Endometrial microvascular endothelial cells (primary cell): Measurements from ENCODE around the gene NXPH1. TPM values are rescaled to one million over a fixed set of nuclear protein-coding genes. Genes with fewer than 3 reads are reported as not detected.

Experiments used
- in situ Hi-C: cut with HindIII; loops from 2 replicates; pipeline ENCODE4 v1.10.0; 2017; ENCODE audit warnings: low sequenced_read_pairs, low pct_unique_long_range_greater_than_20kb; ENCODE audit errors: inconsistent ontology term
- total RNA-seq: library from RNA; depleted of rRNA; stranded (reverse); fragments of >200 nt; gene quantifications from one replicate; pipeline ENCODE4 v1.2.3, GENCODE V29; 2015; ENCODE audit errors: inconsistent ontology term

NXPH1 gene
- total RNA-seq, 1 donor from 2014 or later: not detected

GRCh38 chr7:8567626-8568025 is 134.2 kb downstream of the NXPH1 start:
- in situ Hi-C loops: no loop called here

DNA sequence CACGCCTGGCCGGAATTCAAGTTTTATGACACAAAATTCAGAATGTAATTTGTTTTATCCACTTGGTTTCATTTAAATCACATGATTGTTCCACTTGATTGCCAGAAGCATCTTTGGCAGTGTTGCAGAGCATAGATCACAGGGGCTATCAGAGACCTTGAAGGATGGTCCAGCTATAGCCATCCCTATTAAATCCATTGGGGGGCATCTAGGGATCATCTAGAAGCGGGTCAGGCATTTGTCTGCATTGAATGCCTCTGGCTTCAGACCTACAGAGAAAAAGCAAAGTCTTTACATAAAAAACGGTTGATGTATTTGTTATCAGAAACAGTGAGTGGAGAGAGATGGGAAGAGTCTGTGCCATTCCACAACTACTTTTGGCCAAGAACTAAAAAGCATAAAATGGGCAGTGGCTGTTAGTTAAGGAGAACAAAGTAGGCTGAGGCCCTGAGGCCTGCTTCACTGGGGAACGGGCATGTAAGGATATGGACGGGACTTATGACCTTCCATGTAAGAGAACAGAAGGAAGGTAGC is 146.3 kb downstream of the NXPH1 start:
- in situ Hi-C loops: no loop called here

- in situ Hi-C loops: no loop called here
These were observed 148.4 kb downstream of the NXPH1 start for GRCh38 chr7:8581842-8582241.

- in situ Hi-C loops: no loop called here
These were observed 149.3 kb downstream of the NXPH1 start for GRCh38 chr7:8582728-8583127.

- in situ Hi-C loops: no loop called here
These were observed 152.2 kb downstream of the NXPH1 start for GRCh38 chr7:8585591-8585990.

DNA sequence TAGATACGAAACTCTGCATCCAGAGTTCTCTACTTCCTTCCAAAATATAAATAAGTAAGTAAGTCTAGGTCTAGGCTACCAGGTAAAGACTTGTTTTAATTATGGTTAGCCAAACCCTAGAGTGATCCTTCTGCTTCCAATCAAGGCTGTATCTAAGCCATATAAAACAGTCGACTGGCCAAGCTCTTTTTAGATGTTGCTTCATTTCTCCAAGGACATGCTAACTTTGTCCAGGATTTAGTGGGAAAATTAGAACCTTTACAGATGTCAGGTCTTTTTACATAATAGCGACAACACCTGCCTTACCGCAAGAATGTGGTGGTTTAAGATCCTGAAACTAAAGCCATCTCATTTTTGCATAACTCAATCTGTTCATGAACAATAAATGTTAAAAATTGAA is 156.8 kb downstream of the NXPH1 start:
- in situ Hi-C loops: no loop called here

- in situ Hi-C loops: no loop called here
These were observed 157.4 kb downstream of the NXPH1 start for GRCh38 chr7:8590791-8591190.

DNA sequence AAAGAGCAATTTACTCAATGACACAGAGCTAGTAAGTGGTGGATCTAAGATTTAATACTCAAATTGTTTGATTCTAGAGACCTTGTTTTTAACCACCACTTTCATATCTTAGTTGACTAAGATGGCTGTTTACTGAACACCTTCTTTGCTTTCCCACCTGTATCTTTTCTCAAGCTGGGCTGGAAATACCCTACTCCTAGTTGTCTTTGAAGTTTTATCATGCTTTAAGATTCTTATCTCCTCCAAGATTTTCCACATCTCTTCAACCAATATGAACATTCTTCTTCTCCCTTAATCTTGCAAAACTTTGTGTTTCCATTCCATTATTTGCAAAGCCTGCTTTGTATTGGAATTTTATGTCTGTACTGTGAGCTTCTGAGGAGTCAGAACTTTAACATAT is 157.9 kb downstream of the NXPH1 start:
- in situ Hi-C loops: no loop called here

DNA sequence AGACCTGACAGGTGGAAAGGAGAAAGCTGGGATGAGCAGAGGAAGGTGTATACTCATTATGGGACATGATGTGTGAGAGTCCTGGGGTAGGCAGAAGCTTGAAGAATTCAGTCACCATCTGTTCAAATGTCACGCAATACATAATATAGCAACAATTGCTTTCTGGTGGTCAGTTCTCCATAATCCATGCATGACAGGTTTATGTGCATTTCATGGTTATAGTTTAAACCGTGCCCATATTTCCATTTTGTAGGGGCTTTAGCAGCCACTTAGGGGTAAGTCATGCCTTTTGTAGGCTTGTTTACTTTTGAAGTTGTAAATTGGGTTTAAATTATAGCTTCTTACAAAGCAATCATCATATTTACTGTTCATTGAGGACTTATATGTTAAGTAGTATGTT is 158.8 kb downstream of the NXPH1 start:
- in situ Hi-C loops: no loop called here

- in situ Hi-C loops: no loop called here
These were observed 160.7 kb downstream of the NXPH1 start for GRCh38 chr7:8594115-8594514.

DNA sequence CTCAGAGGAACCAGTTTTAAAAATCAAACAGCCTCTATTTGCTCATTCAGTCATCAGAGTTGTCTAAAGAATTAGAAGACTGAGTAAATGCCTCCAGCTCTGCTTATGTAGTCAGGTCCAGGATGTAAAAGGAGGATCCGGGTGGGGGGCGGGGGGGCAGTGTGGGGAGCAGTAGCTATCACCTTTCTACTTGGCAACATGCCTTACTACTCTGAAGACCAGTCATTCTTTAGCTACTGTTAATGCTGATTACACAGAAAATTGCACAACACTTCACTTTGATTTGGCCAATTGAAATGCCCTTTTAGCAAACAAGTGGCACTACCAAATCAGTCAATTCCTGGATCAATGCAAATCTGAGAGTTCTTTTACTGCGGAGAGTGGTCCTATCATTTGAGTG is 164.2 kb downstream of the NXPH1 start:
- in situ Hi-C loops: no loop called here

DNA sequence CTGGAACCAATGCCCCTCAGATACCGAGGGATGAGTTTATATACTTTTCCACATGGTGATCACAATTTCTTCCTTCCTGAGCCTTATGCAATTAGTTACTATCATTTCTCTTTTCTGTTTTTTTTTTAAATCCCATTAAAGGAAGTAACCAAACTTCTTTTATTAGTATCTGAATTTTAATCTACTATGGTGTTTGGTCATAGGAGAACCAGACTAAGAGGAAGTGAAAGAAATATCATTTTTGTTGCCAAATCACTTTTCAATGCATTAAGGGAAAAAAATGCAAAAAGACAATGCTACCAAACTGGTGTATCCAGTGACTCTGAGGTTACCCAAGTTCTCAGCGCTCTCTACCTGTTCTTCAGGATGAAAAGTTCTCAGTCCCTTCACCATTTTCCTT is 167.7 kb downstream of the NXPH1 start:
- in situ Hi-C loops: no loop called here

DNA sequence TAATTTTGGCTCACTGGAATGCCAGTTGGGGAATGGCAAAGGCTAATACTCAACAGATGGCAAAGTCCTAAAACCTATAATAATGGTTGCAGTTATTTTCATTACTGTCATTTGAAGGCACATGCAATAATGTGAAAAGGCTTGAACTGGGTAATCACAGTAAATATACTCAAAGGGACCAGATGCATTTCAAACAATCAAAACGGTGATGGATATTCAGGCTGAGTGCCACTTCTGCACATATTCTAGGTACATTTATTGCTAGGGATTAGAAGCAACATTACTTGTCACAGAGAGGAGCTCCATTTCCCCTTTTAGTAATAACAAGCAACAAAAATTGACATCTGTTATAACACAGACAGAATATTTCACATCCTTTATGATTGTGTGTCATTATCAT is 171.8 kb downstream of the NXPH1 start:
- in situ Hi-C loops: no loop called here

DNA sequence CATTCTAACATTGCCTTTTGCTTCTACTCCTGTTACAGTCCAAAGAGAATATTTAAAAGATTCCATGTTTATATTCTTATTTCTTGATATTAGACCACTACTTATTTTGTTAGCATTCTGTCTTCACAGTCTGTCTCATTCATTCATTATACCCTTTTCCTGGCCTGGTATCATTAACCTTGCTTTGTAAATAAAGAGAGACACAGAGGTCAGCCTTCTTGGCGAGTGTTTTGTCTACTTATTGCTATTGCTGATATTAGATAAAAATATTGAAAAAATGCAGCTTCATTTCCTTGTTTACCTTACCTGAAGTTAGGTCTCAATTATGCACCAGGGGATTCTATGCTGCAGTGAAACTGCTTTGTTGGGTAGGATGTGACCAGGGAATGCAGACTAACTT is 179.2 kb downstream of the NXPH1 start:
- in situ Hi-C loops: no loop called here

DNA sequence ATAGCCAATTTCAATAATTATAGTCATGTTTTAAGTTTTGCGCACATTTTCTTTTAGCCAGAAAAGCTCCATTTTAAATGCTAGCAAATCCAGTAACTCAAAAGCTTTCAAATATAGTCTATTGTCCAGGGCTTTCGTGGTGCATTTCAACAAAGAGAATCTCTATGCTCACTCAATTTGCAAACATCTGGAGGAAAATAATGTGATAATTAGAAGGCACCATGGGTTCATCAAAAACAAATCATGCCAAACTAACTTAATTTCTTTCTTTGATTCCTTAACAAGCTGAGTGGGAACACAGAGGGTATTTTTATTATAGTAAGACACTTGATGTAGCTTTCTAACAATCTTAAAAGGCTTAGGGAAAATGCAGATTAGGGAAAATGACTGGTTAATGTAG is 179.8 kb downstream of the NXPH1 start:
- in situ Hi-C loops: no loop called here

DNA sequence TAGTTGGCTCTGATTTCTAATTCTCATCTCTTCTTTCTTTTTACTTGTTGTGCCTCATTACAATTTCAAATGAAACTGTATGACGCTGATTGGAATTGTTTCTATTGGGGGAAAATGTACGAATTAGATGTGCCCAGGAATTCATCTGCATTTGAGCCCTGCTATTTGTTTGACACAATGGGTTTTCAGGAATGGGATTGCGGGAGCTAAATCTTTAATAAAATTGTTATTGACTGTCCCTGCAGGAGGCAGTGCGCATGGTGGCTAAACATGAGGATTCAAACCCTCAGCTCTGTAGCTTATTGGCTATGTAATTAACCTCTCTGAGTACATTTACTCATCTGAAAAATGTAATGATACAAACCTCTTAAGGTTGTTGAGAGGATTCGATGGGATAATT is 181.6 kb downstream of the NXPH1 start:
- in situ Hi-C loops: no loop called here

DNA sequence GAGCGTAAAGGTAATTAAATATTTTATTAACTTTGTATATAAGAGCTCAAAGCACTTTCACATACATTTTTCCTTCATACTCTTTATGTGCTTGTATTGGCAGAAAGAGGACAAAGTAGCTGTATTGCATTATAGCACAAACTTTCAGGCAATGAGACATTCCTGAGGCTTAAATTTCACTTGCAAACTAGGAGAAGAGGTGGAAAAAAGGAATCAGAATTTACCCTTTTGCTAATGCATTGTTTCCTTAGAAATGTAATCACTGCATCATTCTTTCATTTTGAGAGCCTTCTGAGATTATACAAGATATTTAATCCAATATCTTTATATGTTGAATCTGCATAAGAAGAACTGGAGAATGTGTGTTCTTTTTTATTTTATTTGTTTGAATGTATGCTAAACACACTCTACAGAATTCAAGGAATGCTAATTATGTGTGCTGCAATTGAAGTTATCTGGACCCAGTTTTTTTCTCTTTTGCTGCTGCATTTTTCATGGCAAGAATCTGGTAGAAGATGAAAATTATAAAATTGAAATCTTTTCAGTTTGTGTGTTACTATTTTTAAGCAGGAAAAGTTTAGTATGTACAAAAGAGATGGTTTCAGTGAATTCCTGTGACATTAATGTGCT is 185.1 kb downstream of the NXPH1 start:
- in situ Hi-C loops: no loop called here

DNA sequence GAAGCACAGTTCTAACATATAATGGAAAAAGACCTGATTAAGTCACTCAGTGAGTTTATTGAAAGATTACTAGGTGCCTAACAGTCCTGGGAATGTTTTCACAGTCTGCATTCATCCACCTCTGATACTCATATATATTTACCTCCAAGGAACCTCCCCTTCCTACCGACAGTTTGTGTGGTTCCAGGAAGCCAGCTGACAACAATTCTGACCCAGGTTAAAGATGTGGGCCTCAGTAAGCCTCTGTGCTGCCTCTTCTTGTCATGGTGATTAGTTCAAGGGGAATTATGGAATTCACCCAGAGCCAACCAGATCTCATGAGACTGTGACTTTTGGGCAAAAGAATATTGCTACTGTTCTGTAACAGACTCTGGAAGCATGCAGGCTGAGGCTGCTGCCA is 186.8 kb downstream of the NXPH1 start:
- in situ Hi-C loops: no loop called here

DNA sequence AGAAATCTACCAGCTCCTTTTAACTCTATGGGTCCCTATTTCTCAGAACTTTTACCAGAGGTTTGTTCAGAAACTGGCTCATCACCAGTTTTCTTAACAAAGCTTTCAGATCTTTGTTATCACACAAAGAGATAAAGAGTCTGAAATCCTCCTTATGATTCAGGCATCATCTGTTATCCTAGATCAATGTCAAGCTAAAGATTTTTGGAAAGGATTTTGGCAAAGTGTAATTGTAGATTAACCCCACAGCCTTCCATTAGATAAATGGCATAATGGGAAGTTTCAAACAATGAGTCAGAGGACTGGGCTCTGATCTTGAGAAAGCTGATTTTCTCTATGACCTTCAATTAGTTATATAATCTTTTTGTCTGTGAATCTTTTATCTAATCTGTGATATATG is 192.2 kb downstream of the NXPH1 start:
- in situ Hi-C loops: no loop called here

- in situ Hi-C loops: no loop called here
These were observed 193.9 kb downstream of the NXPH1 start for GRCh38 chr7:8627325-8627724.

DNA sequence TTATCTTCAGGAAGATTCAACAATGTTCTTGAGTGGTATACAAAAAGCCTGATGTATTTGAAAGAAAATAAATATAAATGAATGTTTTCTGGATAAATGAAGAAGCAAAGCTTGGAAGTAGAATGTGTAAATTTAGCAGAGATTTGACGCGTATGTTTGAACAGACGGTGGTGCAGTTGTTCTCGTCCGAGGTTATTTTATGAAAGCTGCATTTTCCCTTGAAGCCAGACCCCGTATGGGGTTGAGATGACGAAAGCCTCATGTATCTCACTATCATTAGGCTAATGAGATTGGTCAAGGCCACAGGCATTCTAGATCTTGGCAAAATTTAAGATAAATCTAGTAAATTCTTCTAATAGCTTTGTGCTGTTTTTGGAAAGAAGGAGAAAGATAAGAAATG is 195.2 kb downstream of the NXPH1 start:
- in situ Hi-C loops: no loop called here
